HepG2 (cell line): ENCODE results near the gene PNLIPRP1.

Source experiments
- BHLHE40 ChIP-seq: IDR thresholded peaks from 2 replicates; pipeline ENCODE4 v1.6.1; 2011; ENCODE audit warnings: low read length, improper control_type of control experiment
- ESRRA ChIP-seq: sonication (generic); formaldehyde crosslinking; IDR thresholded peaks from 2 replicates; pipeline ENCODE4 v1.5.1; 2020; ENCODE audit warnings: mild to moderate bottlenecking, low read depth, missing genetic modification reagents
- JDP2 ChIP-seq: sonication (generic); formaldehyde crosslinking; IDR thresholded peaks from 2 replicates; pipeline ENCODE4 v1.8.1; 2022; ENCODE audit warnings: missing genetic modification reagents, borderline replicate concordance
- XRCC5 ChIP-seq: fragments of 200-400 bp; formaldehyde crosslinking; optimal IDR thresholded peaks from 2 replicates; pipeline ENCODE3; 2017; ENCODE audit warnings: mild to moderate bottlenecking, low read length
- ZBTB1 ChIP-seq: sonication (generic); formaldehyde crosslinking; IDR thresholded peaks from 2 replicates; pipeline ENCODE4 v1.4.0; 2020; ENCODE audit warnings: missing genetic modification reagents, borderline replicate concordance
- ZFP62 ChIP-seq: sonication (generic); formaldehyde crosslinking; IDR thresholded peaks from 2 replicates; pipeline ENCODE4 v1.4.0; 2020; ENCODE audit warnings: missing genetic modification reagents
- ZNF160 ChIP-seq: sonication (generic); formaldehyde crosslinking; IDR thresholded peaks from 2 replicates; pipeline ENCODE4 v1.8.0; 2022; ENCODE audit warnings: mild to moderate bottlenecking, inconsistent platforms, missing genetic modification reagents
- ZNF609 ChIP-seq: sonication (generic); formaldehyde crosslinking; IDR thresholded peaks from 2 replicates; pipeline ENCODE4 v1.4.0; 2020; ENCODE audit warnings: mild to moderate bottlenecking, missing genetic modification reagents, borderline replicate concordance
- ZNF891 ChIP-seq: sonication (generic); formaldehyde crosslinking; IDR thresholded peaks from 2 replicates; pipeline ENCODE4 v1.5.0; 2020; ENCODE audit warnings: mild to moderate bottlenecking, missing genetic modification reagents
- ZSCAN31 ChIP-seq: sonication (generic); formaldehyde crosslinking; IDR thresholded peaks from 2 replicates; pipeline ENCODE4 v1.5.0; 2020; ENCODE audit warnings: low read depth, mild to moderate bottlenecking, missing genetic modification reagents

- TF ChIP-seq ZBTB1 (CRISPR knock-in tag) (no peak), JDP2 (CRISPR knock-in tag) (no peak), BHLHE40 (no peak), ZFP62 (CRISPR knock-in tag) (no peak), ESRRA (no peak), ZNF891 (no peak), ZNF160 (no peak), ZSCAN31 (no peak), XRCC5 (no peak), ZNF609 (no peak)
Measured at GRCh38 chr10:116620423-116621400, 30.0 kb downstream of the PNLIPRP1 start, which contains the start of gene PNLIPRP2.
